Suprapubic skin (tissue), 4 donors: Measurements from ENCODE around the gene PRKN. TPM values are rescaled to one million over a fixed set of nuclear protein-coding genes. Genes with fewer than 3 reads are reported as not detected.

Experiments
- DNase-seq, 2 donors: peaks; one replicate each; pipeline ENCODE4 v3.0.0-alpha.2; 2019; ENCODE audit warnings: low spot score in 2 of 2
- H3K27ac ChIP-seq: fragments of 200-600 bp; sonication (generic); one replicate; pipeline ENCODE4 v1.5.1; 2019
- H3K27me3 ChIP-seq: fragments of 200-600 bp; sonication (generic); one replicate; pipeline ENCODE4 v1.5.1; 2019
- H3K36me3 ChIP-seq: fragments of 200-600 bp; sonication (generic); one replicate; pipeline ENCODE4 v1.5.1; 2019
- H3K4me1 ChIP-seq: fragments of 200-600 bp; sonication (generic); one replicate; pipeline ENCODE4 v1.5.1; 2019
- H3K4me3 ChIP-seq: fragments of 200-600 bp; sonication (generic); one replicate; pipeline ENCODE4 v1.5.1; 2019; ENCODE audit warnings: mild to moderate bottlenecking
- H3K9me3 ChIP-seq: fragments of 200-600 bp; sonication (generic); one replicate; pipeline ENCODE4 v1.5.1; 2019
- EP300 ChIP-seq: sonication (generic); formaldehyde crosslinking; IDR thresholded peaks from one replicate; pipeline ENCODE4 v1.6.1; 2017; ENCODE audit warnings: antibody characterized with exemption
- POLR2A ChIP-seq, 2 donors: fragments of 450-650 bp; IDR thresholded peaks; one replicate each; pipeline ENCODE4 v1.6.1; 2017; ENCODE audit warnings: antibody characterized with exemption in 2 of 2, mild to moderate bottlenecking in 2 of 2, moderate library complexity in 2 of 2
- POLR2AphosphoS5 ChIP-seq, 3 donors: sonication (generic); formaldehyde crosslinking; IDR thresholded peaks; one replicate each; pipeline ENCODE4 v1.6.1; 2017; ENCODE audit warnings: antibody characterized with exemption in 3 of 3
- whole genome bisulfite sequencing: methylation state at CpG from one replicate; pipeline ENCODE4 v1.1.5; 2018; 5-methylcytosine and 5-hydroxymethylcytosine counted together
- total RNA-seq, 4 donors: library from RNA; depleted of rRNA; stranded (reverse); fragments of >200 nt; gene quantifications; one replicate each; pipeline ENCODE4 v1.1.0, GENCODE V29; 2016
- TF ChIP-seq, protein P1 (sequence below), 2 donors: fragments of 200-600 bp in 1 of 2; fragments of 450-650 bp in 1 of 2; sonication (generic) in 1 of 2; IDR thresholded peaks; one replicate each; pipeline ENCODE4 v1.5.1; 2016 to 2019; ENCODE audit warnings: antibody characterized with exemption in 2 of 2, mild to moderate bottlenecking in 1 of 2, moderate library complexity in 1 of 2

The PRKN gene
- total RNA-seq, 4 donors from 2014 or later, result 7.2 to 22.8 (median 14.4) TPM

- Histone ChIP-seq H3K4me3 (no peak overlapping the region), H3K4me1 (peaks cover 5% of the 10 kb centered on the region), H3K27ac (no peak overlapping the region), H3K9me3 (no peaks in the 10 kb centered on the region), H3K36me3 (no peaks in the 10 kb centered on the region), H3K27me3 (no peaks in the 10 kb centered on the region)
- no peak for DNase-seq
- 65% methylated on average over 2 of the region's 2 CpGs for WGBS
- TF ChIP-seq EP300 (no peak), POLR2A (IDR thresholded peaks at IDR 0.05) (no peak), POLR2AphosphoS5 (IDR thresholded peaks at IDR 0.05) (no peak)
- TF ChIP-seq, protein P1, sequence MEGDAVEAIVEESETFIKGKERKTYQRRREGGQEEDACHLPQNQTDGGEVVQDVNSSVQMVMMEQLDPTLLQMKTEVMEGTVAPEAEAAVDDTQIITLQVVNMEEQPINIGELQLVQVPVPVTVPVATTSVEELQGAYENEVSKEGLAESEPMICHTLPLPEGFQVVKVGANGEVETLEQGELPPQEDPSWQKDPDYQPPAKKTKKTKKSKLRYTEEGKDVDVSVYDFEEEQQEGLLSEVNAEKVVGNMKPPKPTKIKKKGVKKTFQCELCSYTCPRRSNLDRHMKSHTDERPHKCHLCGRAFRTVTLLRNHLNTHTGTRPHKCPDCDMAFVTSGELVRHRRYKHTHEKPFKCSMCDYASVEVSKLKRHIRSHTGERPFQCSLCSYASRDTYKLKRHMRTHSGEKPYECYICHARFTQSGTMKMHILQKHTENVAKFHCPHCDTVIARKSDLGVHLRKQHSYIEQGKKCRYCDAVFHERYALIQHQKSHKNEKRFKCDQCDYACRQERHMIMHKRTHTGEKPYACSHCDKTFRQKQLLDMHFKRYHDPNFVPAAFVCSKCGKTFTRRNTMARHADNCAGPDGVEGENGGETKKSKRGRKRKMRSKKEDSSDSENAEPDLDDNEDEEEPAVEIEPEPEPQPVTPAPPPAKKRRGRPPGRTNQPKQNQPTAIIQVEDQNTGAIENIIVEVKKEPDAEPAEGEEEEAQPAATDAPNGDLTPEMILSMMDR (IDR thresholded peaks at IDR 0.05), result no peak
These were observed 1264.5 kb downstream of the PRKN start for GRCh38 chr6:161463071-161463470.

- no peak overlapping the region for H3K4me3 ChIP-seq
- no peaks in the 10 kb centered on the region for H3K36me3 ChIP-seq
- H3K9me3 ChIP-seq, result no peaks in the 10 kb centered on the region
- no peak overlapping the region for H3K27ac ChIP-seq
- peaks cover 5% of the 10 kb centered on the region for H3K4me1 ChIP-seq
- no peak for DNase-seq
- no peaks in the 10 kb centered on the region for H3K27me3 ChIP-seq
- TF ChIP-seq POLR2AphosphoS5 (IDR thresholded peaks at IDR 0.05), result no peak
- TF ChIP-seq, protein P1 (IDR thresholded peaks at IDR 0.05), result no peak
- TF ChIP-seq EP300, result no peak
- TF ChIP-seq POLR2A (IDR thresholded peaks at IDR 0.05), result no peak
- 62% methylated on average over 2 of the region's 2 CpGs for WGBS
These were observed 1265.4 kb downstream of the PRKN start for GRCh38 chr6:161462148-161462547.

DNA sequence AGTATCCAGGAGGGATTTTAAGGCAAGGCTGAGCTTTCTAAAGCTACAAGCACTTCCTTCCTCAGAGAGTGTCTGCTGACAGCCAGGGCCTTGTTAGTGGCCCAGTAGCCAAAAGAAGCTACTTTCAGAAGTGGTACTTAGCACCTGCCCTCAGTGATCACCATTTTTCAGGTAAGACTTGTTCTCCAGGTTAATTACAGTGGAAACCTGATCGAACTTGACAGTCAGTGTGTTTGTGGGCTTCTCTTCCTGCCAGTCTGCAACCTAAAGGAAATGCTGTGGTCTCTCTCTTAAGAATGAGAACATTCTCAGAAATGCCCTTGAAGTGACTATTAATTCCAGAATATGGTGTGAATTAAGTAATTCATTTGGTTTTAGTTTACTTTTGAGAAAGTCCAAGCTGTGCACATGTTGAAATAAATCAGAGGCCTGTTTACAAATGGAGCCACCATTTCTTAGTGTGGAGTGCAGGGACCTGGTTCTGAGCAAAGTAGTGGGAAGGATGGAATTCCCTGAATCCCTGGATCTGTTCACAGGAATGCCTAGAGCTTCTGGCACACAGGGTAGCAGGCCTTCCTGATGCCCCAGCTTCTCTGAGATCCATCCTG is 1268.5 kb downstream of the PRKN start:
- TF ChIP-seq, protein P1 (IDR thresholded peaks at IDR 0.05), result no peak
- no peak for TF ChIP-seq POLR2A (IDR thresholded peaks at IDR 0.05)
- no peak for TF ChIP-seq POLR2AphosphoS5 (IDR thresholded peaks at IDR 0.05)
- no peak for TF ChIP-seq EP300
- Histone ChIP-seq H3K4me1 (peaks cover 5% of the 10 kb centered on the region), H3K4me3 (no peak overlapping the region), H3K27me3 (no peaks in the 10 kb centered on the region), H3K36me3 (no peaks in the 10 kb centered on the region), H3K27ac (no peak overlapping the region), H3K9me3 (no peaks in the 10 kb centered on the region)
- DNase-seq, result no peak
- 9% methylated on average over 1 of the region's 1 CpG for WGBS

GRCh38 chr6:161458201-161458951 is 1269.2 kb downstream of the PRKN start:
- DNase-seq, result no peak
- Histone ChIP-seq H3K9me3 (no peaks in the 10 kb centered on the region), H3K4me1 (peaks cover 5% of the 10 kb centered on the region), H3K4me3 (no peak overlapping the region), H3K27me3 (no peaks in the 10 kb centered on the region), H3K27ac (no peak overlapping the region), H3K36me3 (no peaks in the 10 kb centered on the region)
- WGBS, result 64% methylated on average over 12 of the region's 12 CpGs
- TF ChIP-seq POLR2AphosphoS5 (IDR thresholded peaks at IDR 0.05) (no peak), POLR2A (IDR thresholded peaks at IDR 0.05) (no peak)

DNA sequence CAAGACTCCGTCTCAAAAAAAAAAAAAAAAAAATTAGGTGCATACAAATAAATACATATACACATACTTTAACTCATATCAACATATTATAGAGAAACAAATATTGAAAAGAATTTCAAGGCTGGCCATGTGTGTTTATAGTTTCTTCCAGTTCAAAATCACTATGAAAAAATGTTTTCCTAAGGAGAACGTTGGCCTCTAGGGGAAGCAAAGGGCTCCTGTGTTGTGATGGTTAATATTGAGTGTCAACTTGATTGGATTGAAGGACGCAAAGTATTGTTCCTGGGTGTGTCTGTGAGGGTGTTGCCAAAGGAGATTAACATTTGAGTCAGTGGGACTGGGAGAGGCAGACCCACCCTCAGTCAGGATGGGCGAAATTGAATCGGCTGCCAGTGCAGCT is 1271.7 kb downstream of the PRKN start:
- 82% methylated on average over 5 of the region's 5 CpGs for WGBS
- no peaks in the 10 kb centered on the region for H3K36me3 ChIP-seq
- no peak overlapping the region for H3K4me3 ChIP-seq
- TF ChIP-seq POLR2A (IDR thresholded peaks at IDR 0.05) (no peak), EP300 (no peak), POLR2AphosphoS5 (IDR thresholded peaks at IDR 0.05) (no peak)
- TF ChIP-seq, protein P1 (IDR thresholded peaks at IDR 0.05), result no peak
- peaks cover 5% of the 10 kb centered on the region for H3K4me1 ChIP-seq
- H3K27ac ChIP-seq, result no peak overlapping the region
- no peaks in the 10 kb centered on the region for H3K27me3 ChIP-seq
- no peaks in the 10 kb centered on the region for H3K9me3 ChIP-seq
- no peak for DNase-seq
